GM19025 (cell line): ENCODE measurements around the gene SLC35B3.
"Not testable (repeated sequence)": the region's sequence is repeated elsewhere in the genome, so short reads cannot be mapped to it uniquely, and the experiment has no call there.

Experiments
- ATAC-seq: cut with Tn5 transposase; IDR thresholded peaks from one replicate; pipeline ENCODE4 v1.9.1; 2021; ENCODE audit warnings: mild to moderate bottlenecking, low read depth, moderate library complexity; ENCODE audit not compliant: unreplicated experiment

The SLC35B3 gene

GRCh38 chr6:8435093-8435844, at the start of gene SLC35B3:
TSS of gene SLC35B3 (minus strand) at chr6:8435545.
- ATAC-seq, result peak; percentile 96

GRCh38 chr6:8483650-8484049, 48.3 kb upstream of the SLC35B3 start:
- no peak for ATAC-seq

- ATAC-seq, result no peak
These were observed 46.4 kb upstream of the SLC35B3 start for GRCh38 chr6:8481727-8482126.

GRCh38 chr6:8478418-8478817, 43.1 kb upstream of the SLC35B3 start:
- no peak for ATAC-seq

- ATAC-seq, result no peak
These were observed 41.3 kb upstream of the SLC35B3 start for GRCh38 chr6:8476656-8477055.

GRCh38 chr6:8468552-8469356, 33.4 kb upstream of the SLC35B3 start:
- ATAC-seq, result no peak

DNA sequence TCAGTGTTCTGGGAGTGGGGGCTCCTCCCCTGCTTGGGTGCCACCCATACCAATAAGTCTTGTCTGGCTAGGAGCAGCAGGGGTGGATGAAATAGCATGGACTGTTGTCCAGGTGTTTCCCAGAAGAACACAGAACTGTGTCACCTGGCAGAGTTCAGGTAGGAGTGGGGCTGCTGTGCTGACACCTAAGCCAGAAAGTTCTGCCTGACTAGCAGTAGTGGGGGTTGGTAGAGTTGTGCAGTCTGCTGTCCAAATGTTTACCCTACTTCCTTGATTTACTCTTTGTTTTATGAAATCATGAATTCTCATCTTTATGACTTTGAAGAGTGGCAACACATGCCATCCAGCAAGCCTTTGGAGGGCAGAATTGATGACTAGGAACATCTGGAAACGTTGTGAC, 27.3 kb upstream of the SLC35B3 start:
- ATAC-seq, result no peak

- no peak for ATAC-seq
These were observed 26.8 kb upstream of the SLC35B3 start for GRCh38 chr6:8462169-8462568.

GRCh38 chr6:8446391-8446790, 11.0 kb upstream of the SLC35B3 start:
- ATAC-seq, result no peak

DNA sequence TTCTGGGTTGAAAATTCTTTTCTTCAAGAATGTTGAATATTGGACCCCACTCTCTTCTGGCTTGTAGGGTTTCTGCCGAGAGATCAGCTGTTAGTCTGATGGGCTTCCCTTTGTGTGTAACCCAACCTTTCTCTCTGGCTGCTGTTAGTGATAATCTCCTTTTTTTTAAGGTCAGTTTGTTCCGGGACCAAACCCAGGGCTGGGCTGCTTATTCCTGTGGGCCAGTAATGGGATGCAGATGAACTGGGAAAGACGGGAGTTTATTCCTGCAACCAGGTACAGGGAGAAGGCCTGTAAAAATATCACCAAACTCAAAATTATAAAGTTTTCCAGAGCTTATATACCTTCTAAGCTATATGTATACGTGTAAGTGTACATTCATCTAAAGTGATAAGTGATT, 10.6 kb upstream of the SLC35B3 start:
- not testable (repeated sequence) for ATAC-seq

GRCh38 chr6:8442150-8442549, 6.8 kb upstream of the SLC35B3 start:
- no peak for ATAC-seq

DNA sequence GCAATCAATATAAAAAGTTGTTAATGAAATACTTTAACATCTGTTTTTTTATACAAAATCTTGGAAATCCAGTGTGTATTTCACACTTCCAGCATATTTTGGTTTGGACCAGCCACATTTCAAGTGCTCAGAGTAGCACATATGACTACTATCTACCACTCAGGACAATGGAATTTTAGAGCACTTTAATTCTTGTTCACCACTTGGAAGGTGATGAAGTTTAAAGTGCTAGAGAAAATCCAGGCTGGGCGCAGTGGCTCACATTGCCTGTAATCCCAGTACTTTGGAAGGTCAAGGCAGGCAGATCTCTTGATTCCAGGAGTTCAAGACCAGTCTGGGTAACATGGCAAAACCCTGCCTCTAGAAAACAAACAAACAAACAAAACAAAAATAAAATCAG, 6.1 kb upstream of the SLC35B3 start:
- ATAC-seq, result no peak

- no peak for ATAC-seq
These were observed 4.4 kb upstream of the SLC35B3 start for GRCh38 chr6:8439601-8440268.

DNA sequence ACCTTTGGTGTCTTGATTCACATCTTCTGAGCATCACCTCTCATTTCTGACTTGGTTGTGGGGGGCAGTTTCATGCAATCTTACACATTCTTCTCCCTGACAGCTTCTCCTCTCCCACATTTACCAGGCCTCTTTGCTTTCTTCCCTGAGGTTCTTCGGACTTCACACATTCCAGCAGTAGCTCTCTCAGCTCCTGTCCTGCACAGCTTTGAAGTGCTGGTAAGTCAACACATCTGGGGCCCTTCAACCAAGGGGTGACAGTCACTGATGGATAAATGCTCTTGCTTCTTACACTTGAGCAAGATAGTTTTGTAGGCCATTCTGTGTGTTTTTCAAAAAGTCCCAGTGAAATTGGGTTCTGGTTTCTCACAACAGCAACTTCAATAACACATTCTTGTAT, 2.5 kb upstream of the SLC35B3 start:
- no peak for ATAC-seq

GRCh38 chr6:8436966-8437365, 1.6 kb upstream of the SLC35B3 start:
- ATAC-seq, result no peak

DNA sequence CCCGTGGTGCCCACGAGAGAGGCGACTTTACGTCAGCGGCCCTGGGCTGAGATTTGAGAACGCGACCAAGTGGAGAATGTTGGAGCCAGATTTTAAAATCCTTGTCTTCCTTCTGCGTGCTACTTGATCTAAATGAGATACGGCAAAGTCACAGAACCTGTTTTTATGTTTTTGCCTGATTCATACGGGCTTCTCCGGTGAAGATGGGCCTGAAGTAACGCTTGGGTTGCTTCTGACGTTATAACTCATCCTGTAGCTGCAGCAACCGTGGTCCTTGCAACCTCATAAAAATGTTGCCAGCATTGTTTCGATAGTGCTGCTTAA, 462 bp upstream of the SLC35B3 start:
- no peak for ATAC-seq

DNA sequence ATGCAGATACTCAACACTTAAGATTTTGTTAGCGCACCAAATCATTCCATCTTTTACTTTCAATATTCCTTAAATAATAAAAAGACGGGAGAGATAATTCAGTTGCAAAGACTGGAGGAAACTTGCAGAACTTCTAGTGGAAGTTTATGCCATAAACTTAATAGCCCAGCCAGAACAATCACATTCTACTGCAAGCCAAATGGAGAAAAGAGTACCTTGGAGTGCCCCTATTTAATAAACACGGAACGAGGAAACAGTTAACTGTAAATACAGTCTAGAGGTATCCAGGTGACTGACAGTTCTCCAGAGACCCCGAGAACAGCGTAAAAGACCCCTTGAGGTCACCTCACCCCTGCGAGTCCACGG, 635 bp downstream of the SLC35B3 start:
- ATAC-seq, result peak; percentile 2

DNA sequence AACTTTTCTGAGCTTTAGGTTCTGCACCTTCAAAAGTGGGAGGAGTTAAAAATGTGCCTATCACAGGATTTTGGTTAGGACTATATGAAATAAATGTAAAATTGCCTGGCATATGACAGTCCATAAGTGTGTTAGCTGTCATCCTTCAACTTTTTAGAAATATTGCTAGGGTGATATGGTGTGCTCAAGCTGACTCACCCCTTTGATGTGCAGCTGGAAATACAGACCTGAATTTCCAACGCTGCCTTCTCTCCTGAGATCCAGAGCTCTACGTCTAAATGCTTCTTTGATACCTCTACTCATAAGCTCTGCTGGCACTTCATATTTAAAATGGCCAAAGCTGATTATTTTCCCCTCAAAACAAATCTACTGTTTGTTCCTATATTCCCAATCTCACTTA, 2.7 kb downstream of the SLC35B3 start:
- ATAC-seq, result no peak

GRCh38 chr6:8429821-8430220, 5.5 kb downstream of the SLC35B3 start:
- no peak for ATAC-seq

- ATAC-seq, result not testable (repeated sequence)
These were observed 8.8 kb downstream of the SLC35B3 start for GRCh38 chr6:8426544-8426943.

- no peak for ATAC-seq
These were observed 15.2 kb downstream of the SLC35B3 start for GRCh38 chr6:8420031-8420588.
